Loucy (cell line): ENCODE data around the gene APBA1.

ENCODE experiments used
- H2AFZ ChIP-seq: fragments of 200-600 bp; sonication (generic); 2 replicates; pipeline ENCODE4 v1.6.0; 2016; ENCODE audit warnings: antibody characterized with exemption, mild to moderate bottlenecking, low read length, moderate library complexity
- H3F3A ChIP-seq: fragments of 200-600 bp; 2 replicates; pipeline ENCODE4 v1.6.0; 2016; ENCODE audit warnings: antibody characterized with exemption, low read depth, mild to moderate bottlenecking
- H3K27me3 ChIP-seq: fragments of 200-600 bp; sonication (generic); 2 replicates; pipeline ENCODE4 v1.6.1; 2014; ENCODE audit warnings: low read length, mild to moderate bottlenecking; ENCODE audit not compliant: insufficient read depth, poor library complexity, severe bottlenecking
- H3K36me3 ChIP-seq: fragments of 200-600 bp; sonication (generic); 2 replicates; pipeline ENCODE4 v1.6.1; 2016; ENCODE audit warnings: low read length; ENCODE audit not compliant: insufficient read depth
- H3K4me1 ChIP-seq: fragments of 200-600 bp; sonication (generic); 2 replicates; pipeline ENCODE4 v1.5.1; 2014; ENCODE audit warnings: low read length, mild to moderate bottlenecking; ENCODE audit not compliant: insufficient read depth, poor library complexity, severe bottlenecking
- H3K4me2 ChIP-seq: fragments of 200-600 bp; sonication (generic); 2 replicates; pipeline ENCODE4 v1.6.0; 2014; ENCODE audit warnings: antibody characterized with exemption, low read length, low read depth, mild to moderate bottlenecking; ENCODE audit not compliant: poor library complexity, severe bottlenecking
- H3K4me3 ChIP-seq: fragments of 200-600 bp; sonication (generic); 2 replicates; pipeline ENCODE4 v1.5.1; 2014; ENCODE audit warnings: low read length, mild to moderate bottlenecking, mixed read lengths; ENCODE audit not compliant: poor library complexity, severe bottlenecking
- H3K79me2 ChIP-seq: fragments of 200-600 bp; sonication (generic); 2 replicates; pipeline ENCODE4 v1.6.1; 2014; ENCODE audit warnings: low read length; ENCODE audit not compliant: insufficient read depth
- H3K9ac ChIP-seq: fragments of 200-600 bp; sonication (generic); 2 replicates; pipeline ENCODE4 v1.6.0; 2014; ENCODE audit warnings: mild to moderate bottlenecking, low read depth, low read length, moderate library complexity; ENCODE audit not compliant: poor library complexity, severe bottlenecking
- H3K9me2 ChIP-seq: fragments of 200-600 bp; sonication (generic); replicated peaks from 2 replicates; pipeline ENCODE4 v1.6.1; 2016; ENCODE audit warnings: low read depth, low read length, mixed read lengths
- H3K9me3 ChIP-seq: fragments of 200-600 bp; sonication (generic); 2 replicates; pipeline ENCODE4 v1.6.1; 2014; ENCODE audit warnings: mild to moderate bottlenecking, antibody characterized with exemption, low read length, low read depth; ENCODE audit not compliant: insufficient read depth
- H4K20me1 ChIP-seq: fragments of 200-600 bp; sonication (generic); 2 replicates; pipeline ENCODE4 v1.6.0; 2014; ENCODE audit warnings: antibody characterized with exemption, low read length, mild to moderate bottlenecking; ENCODE audit not compliant: insufficient read depth, poor library complexity, severe bottlenecking
- EZH2phosphoT487 ChIP-seq: fragments of 200-600 bp; IDR thresholded peaks from 2 replicates; pipeline ENCODE4 v1.6.1; 2018; ENCODE audit warnings: antibody characterized with exemption, mild to moderate bottlenecking, moderate library complexity, borderline replicate concordance
- TF ChIP-seq, protein P1 (sequence below): fragments of 200-600 bp; sonication (generic); conservative IDR thresholded peaks from 2 replicates; pipeline ENCODE4 v1.5.1; 2014; ENCODE audit warnings: mild to moderate bottlenecking, antibody characterized with exemption, low read length

APBA1 gene

DNA sequence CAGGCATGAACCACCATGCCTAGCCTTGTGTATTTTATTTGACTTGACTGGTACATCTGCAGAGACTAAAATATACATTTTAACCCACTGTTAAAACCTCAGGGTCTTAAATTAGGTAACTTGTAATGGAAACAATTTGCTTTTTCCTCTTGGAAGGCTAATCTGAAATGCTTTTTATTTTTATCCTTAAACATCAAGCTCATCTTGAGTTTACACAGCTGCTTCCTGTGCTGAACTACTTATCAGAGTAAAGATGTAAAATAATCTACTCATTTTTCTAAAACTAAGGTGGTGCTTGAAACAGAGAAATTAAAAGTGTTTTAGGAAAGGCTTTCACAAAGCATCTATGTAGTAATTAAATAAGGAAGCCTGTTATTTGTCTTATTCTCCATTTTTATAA, 203.0 kb downstream of the APBA1 start:
- Histone ChIP-seq H3K79me2 (no peaks in the 10 kb centered on the region), H3K9ac (no peak overlapping the region), H3K9me3 (no peaks in the 10 kb centered on the region), H3K4me3 (no peak overlapping the region), H2AFZ (no peak overlapping the region), H3K4me1 (peaks cover 12% of the 10 kb centered on the region), H3K4me2 (no peak overlapping the region), H3K36me3 (no peaks in the 10 kb centered on the region), H4K20me1 (no peaks in the 10 kb centered on the region), H3K27me3 (no peaks in the 10 kb centered on the region), H3F3A (no peaks in the 10 kb centered on the region), H3K9me2 (no peaks in the 10 kb centered on the region)
- TF ChIP-seq EZH2phosphoT487 = no peak
- TF ChIP-seq, protein P1, sequence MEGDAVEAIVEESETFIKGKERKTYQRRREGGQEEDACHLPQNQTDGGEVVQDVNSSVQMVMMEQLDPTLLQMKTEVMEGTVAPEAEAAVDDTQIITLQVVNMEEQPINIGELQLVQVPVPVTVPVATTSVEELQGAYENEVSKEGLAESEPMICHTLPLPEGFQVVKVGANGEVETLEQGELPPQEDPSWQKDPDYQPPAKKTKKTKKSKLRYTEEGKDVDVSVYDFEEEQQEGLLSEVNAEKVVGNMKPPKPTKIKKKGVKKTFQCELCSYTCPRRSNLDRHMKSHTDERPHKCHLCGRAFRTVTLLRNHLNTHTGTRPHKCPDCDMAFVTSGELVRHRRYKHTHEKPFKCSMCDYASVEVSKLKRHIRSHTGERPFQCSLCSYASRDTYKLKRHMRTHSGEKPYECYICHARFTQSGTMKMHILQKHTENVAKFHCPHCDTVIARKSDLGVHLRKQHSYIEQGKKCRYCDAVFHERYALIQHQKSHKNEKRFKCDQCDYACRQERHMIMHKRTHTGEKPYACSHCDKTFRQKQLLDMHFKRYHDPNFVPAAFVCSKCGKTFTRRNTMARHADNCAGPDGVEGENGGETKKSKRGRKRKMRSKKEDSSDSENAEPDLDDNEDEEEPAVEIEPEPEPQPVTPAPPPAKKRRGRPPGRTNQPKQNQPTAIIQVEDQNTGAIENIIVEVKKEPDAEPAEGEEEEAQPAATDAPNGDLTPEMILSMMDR = no peak

DNA sequence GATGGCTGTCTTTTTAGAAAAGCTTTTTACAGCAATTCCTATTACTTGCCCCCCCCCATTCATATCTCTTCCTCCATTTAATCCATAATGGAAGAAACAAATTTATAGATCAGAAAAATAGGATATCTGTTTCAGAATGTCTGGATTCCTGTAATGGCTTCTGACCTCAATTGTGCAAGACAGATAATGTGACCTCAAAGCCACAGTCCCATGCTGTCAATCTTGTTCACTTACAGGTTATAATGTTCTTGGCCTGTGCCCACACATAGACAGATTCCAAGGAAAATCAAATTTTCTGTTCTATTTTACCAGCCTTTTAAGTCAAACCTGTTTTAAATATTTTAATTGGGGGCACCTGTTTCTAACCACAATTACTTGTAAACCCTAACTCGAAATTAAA, 203.8 kb downstream of the APBA1 start:
- no peaks in the 10 kb centered on the region for H3K9me2 ChIP-seq
- no peak for TF ChIP-seq EZH2phosphoT487
- TF ChIP-seq, protein P1 = no peak
- no peak overlapping the region for H3K9ac ChIP-seq
- no peaks in the 10 kb centered on the region for H3K27me3 ChIP-seq
- no peaks in the 10 kb centered on the region for H3K9me3 ChIP-seq
- no peaks in the 10 kb centered on the region for H3F3A ChIP-seq
- no peaks in the 10 kb centered on the region for H3K79me2 ChIP-seq
- H3K4me2 ChIP-seq = no peak overlapping the region
- H2AFZ ChIP-seq = no peak overlapping the region
- no peak overlapping the region for H3K4me3 ChIP-seq
- no peaks in the 10 kb centered on the region for H3K36me3 ChIP-seq
- H4K20me1 ChIP-seq = no peaks in the 10 kb centered on the region
- H3K4me1 ChIP-seq = peaks cover 10% of the 10 kb centered on the region

DNA sequence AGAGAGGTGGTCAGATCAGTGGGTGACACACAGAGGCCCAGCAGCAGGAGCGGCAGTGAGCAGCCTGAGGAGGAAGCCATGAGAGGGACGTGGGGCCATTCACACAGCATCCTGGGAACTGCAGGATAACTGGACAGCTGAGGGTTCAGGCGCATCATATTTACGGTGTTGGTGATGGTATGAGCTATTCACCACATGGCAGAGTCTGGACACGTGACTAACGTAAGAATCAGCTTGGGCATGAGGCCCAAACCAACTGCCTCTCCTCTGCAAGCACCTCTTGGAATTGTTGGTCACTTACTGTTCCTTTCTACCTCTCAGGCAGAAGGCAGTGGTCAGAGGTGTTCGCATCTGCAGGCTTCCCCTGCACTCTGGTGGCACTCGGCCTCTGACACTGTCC, 206.0 kb downstream of the APBA1 start:
- TF ChIP-seq, protein P1 = no peak
- TF ChIP-seq EZH2phosphoT487 = no peak
- no peak overlapping the region for H3K4me3 ChIP-seq

More for the DNA sequence above, 206.0 kb downstream of the APBA1 start:
- H3K27me3 ChIP-seq = no peaks in the 10 kb centered on the region
- H4K20me1 ChIP-seq = no peaks in the 10 kb centered on the region
- H3K9me2 ChIP-seq = no peaks in the 10 kb centered on the region
- no peaks in the 10 kb centered on the region for H3K36me3 ChIP-seq
- H3K4me2 ChIP-seq = no peak overlapping the region
- no peak overlapping the region for H3K9ac ChIP-seq
- no peaks in the 10 kb centered on the region for H3K9me3 ChIP-seq
- H3K4me1 ChIP-seq = peaks cover 10% of the 10 kb centered on the region
- H3F3A ChIP-seq = no peaks in the 10 kb centered on the region
- H3K79me2 ChIP-seq = no peaks in the 10 kb centered on the region
- H2AFZ ChIP-seq = no peak overlapping the region
